ENCODE results near the gene TXNDC2.

TXNDC2 gene

GRCh38 chr18:9918016-9918680, 32.4 kb downstream of the TXNDC2 start:
- H3K4me3 ChIP-seq (ENCODE audit: low read length in 2 of 2): no peak overlapping the region
- DNase-seq (ENCODE audit: low spot score): no peak
- peaks cover 10% of the 10 kb centered on the region for H3K79me1 ChIP-seq (ENCODE audit: low read depth, low read length)
- H2BK120ac ChIP-seq (ENCODE audit: low read depth, low read length): no peak overlapping the region
- H4K8ac ChIP-seq (ENCODE audit: low read depth, low read length): no peak overlapping the region
- H2BK15ac ChIP-seq (ENCODE audit: low read length): no peak overlapping the region
- H3K4ac ChIP-seq (ENCODE audit: low read length): no peak overlapping the region
- H3K14ac ChIP-seq (ENCODE audit: low read length): no peak overlapping the region
- H2AFZ ChIP-seq (ENCODE audit: low read length): no peak overlapping the region
- H4K91ac ChIP-seq (ENCODE audit: low read depth, low read length, poor library complexity): no peak overlapping the region
- no peak overlapping the region for H3K18ac ChIP-seq (ENCODE audit: low read length)
- H2BK5ac ChIP-seq (ENCODE audit: low read length): no peak overlapping the region
- no peaks in the 10 kb centered on the region for H3K27me3 ChIP-seq (ENCODE audit: control insufficient read depth in 3 of 3, insufficient read depth in 3 of 3, low read depth in 1 of 3, low read length in 3 of 3)
- H3K4me2 ChIP-seq (ENCODE audit: insufficient read depth, low read length, poor library complexity, severe bottlenecking): no peak overlapping the region
- H2BK12ac ChIP-seq (ENCODE audit: low read length): no peak overlapping the region
- no peak overlapping the region for H3K27ac ChIP-seq (replicated peaks; ENCODE audit: low read length)
- WGBS, 2 donors (ENCODE audit: extremely low coverage in 2 of 2, insufficient read length in 2 of 2, insufficient replicate concordance in 1 of 2): no CpG with 5 or more reads among the region's 2 CpGs
- H3K9ac ChIP-seq (ENCODE audit: low read depth, low read length, poor library complexity): no peak overlapping the region
- no peaks in the 10 kb centered on the region for H3K9me3 ChIP-seq (replicated peaks in 1 of 2; ENCODE audit: control insufficient read depth in 2 of 2, insufficient read depth in 1 of 2, low read depth in 1 of 2, low read length in 2 of 2)
- no peak overlapping the region for H3K23ac ChIP-seq (ENCODE audit: low read depth, low read length, poor library complexity)
- peaks cover 1 to 13% of the 10 kb centered on the region in 2 donors for H3K4me1 ChIP-seq (ENCODE audit: control insufficient read depth in 2 of 2, insufficient read depth in 1 of 2, low read depth in 1 of 2, low read length in 2 of 2)
- H2AK5ac ChIP-seq (ENCODE audit: low read depth, low read length): no peak overlapping the region
- peaks cover 0 to 5% of the 10 kb centered on the region in 2 donors for H3K36me3 ChIP-seq (replicated peaks in 1 of 2; ENCODE audit: control insufficient read depth in 2 of 2, insufficient read depth in 2 of 2, low read length in 2 of 2)

GRCh38 chr18:9919564-9920232, 33.9 kb downstream of the TXNDC2 start:
- peaks cover 1 to 13% of the 10 kb centered on the region in 2 donors for H3K4me1 ChIP-seq (ENCODE audit: control insufficient read depth in 2 of 2, insufficient read depth in 1 of 2, low read depth in 1 of 2, low read length in 2 of 2)
- H2BK5ac ChIP-seq (ENCODE audit: low read length): no peak overlapping the region
- H2BK15ac ChIP-seq (ENCODE audit: low read length): no peak overlapping the region
- no peak overlapping the region for H3K18ac ChIP-seq (ENCODE audit: low read length)
- H3K23ac ChIP-seq (ENCODE audit: low read depth, low read length, poor library complexity): no peak overlapping the region
- DNase-seq (ENCODE audit: low spot score): no peak
- H2BK120ac ChIP-seq (ENCODE audit: low read depth, low read length): no peak overlapping the region
- WGBS, 2 donors (ENCODE audit: extremely low coverage in 2 of 2, insufficient read length in 2 of 2, insufficient replicate concordance in 1 of 2): 100% methylated on average over 1 to 2 of the region's 8 CpGs
- no peak overlapping the region for H2AFZ ChIP-seq (ENCODE audit: low read length)
- H4K91ac ChIP-seq (ENCODE audit: low read depth, low read length, poor library complexity): no peak overlapping the region
- H3K27me3 ChIP-seq (ENCODE audit: control insufficient read depth in 3 of 3, insufficient read depth in 3 of 3, low read depth in 1 of 3, low read length in 3 of 3): no peaks in the 10 kb centered on the region
- H3K36me3 ChIP-seq (replicated peaks in 1 of 2; ENCODE audit: control insufficient read depth in 2 of 2, insufficient read depth in 2 of 2, low read length in 2 of 2): peaks cover 0 to 7% of the 10 kb centered on the region in 2 donors
- no peak overlapping the region for H2AK5ac ChIP-seq (ENCODE audit: low read depth, low read length)
- no peak overlapping the region for H4K8ac ChIP-seq (ENCODE audit: low read depth, low read length)
- no peak overlapping the region for H3K4ac ChIP-seq (ENCODE audit: low read length)
- no peak overlapping the region for H3K4me3 ChIP-seq (ENCODE audit: low read length in 2 of 2)
- peaks cover 8% of the 10 kb centered on the region for H3K79me1 ChIP-seq (ENCODE audit: low read depth, low read length)
- H3K4me2 ChIP-seq (ENCODE audit: insufficient read depth, low read length, poor library complexity, severe bottlenecking): no peak overlapping the region
- no peaks in the 10 kb centered on the region for H3K9me3 ChIP-seq (replicated peaks in 1 of 2; ENCODE audit: control insufficient read depth in 2 of 2, insufficient read depth in 1 of 2, low read depth in 1 of 2, low read length in 2 of 2)
- H2BK12ac ChIP-seq (ENCODE audit: low read length): no peak overlapping the region
- no peak overlapping the region for H3K9ac ChIP-seq (ENCODE audit: low read depth, low read length, poor library complexity)
- no peak overlapping the region for H3K27ac ChIP-seq (replicated peaks; ENCODE audit: low read length)
- no peak overlapping the region for H3K14ac ChIP-seq (ENCODE audit: low read length)

GRCh38 chr18:9922592-9923311, 37.0 kb downstream of the TXNDC2 start:
- Histone ChIP-seq H3K27ac (replicated peaks; ENCODE audit: low read length) (no peak overlapping the region), H3K9me3 (replicated peaks in 1 of 2; ENCODE audit: control insufficient read depth in 2 of 2, insufficient read depth in 1 of 2, low read depth in 1 of 2, low read length in 2 of 2) (no peaks in the 10 kb centered on the region), H2BK120ac (ENCODE audit: low read depth, low read length) (no peak overlapping the region), H3K79me1 (ENCODE audit: low read depth, low read length) (peaks cover 5% of the 10 kb centered on the region), H4K91ac (ENCODE audit: low read depth, low read length, poor library complexity) (no peak overlapping the region), H3K36me3 (replicated peaks in 1 of 2; ENCODE audit: control insufficient read depth in 2 of 2, insufficient read depth in 2 of 2, low read length in 2 of 2) (peaks cover 0 to 10% of the 10 kb centered on the region in 2 donors), H3K4me1 (ENCODE audit: control insufficient read depth in 2 of 2, insufficient read depth in 1 of 2, low read depth in 1 of 2, low read length in 2 of 2) (peaks cover 3 to 11% of the 10 kb centered on the region in 2 donors), H4K8ac (ENCODE audit: low read depth, low read length) (no peak overlapping the region), H2AFZ (ENCODE audit: low read length) (no peak overlapping the region), H2BK12ac (ENCODE audit: low read length) (no peak overlapping the region), H3K4me3 (ENCODE audit: low read length in 2 of 2) (no peak overlapping the region), H3K4me2 (ENCODE audit: insufficient read depth, low read length, poor library complexity, severe bottlenecking) (no peak overlapping the region), H2BK5ac (ENCODE audit: low read length) (no peak overlapping the region), H3K4ac (ENCODE audit: low read length) (no peak overlapping the region), H2AK5ac (ENCODE audit: low read depth, low read length) (no peak overlapping the region), H3K27me3 (ENCODE audit: control insufficient read depth in 3 of 3, insufficient read depth in 3 of 3, low read depth in 1 of 3, low read length in 3 of 3) (no peaks in the 10 kb centered on the region), H3K23ac (ENCODE audit: low read depth, low read length, poor library complexity) (no peak overlapping the region), H3K18ac (ENCODE audit: low read length) (no peak overlapping the region), H2BK15ac (ENCODE audit: low read length) (no peak overlapping the region), H3K9ac (ENCODE audit: low read depth, low read length, poor library complexity) (no peak overlapping the region), H3K14ac (ENCODE audit: low read length) (no peak overlapping the region)
- 100% methylated on average over 2 of the region's 4 CpGs; no CpG with 5 or more reads in 1 of the 2 donors for WGBS, 2 donors (ENCODE audit: extremely low coverage in 2 of 2, insufficient read length in 2 of 2, insufficient replicate concordance in 1 of 2)
- DNase-seq (ENCODE audit: low spot score): no peak

- Histone ChIP-seq H3K4ac (ENCODE audit: low read length) (no peak overlapping the region), H3K18ac (ENCODE audit: low read length) (no peak overlapping the region), H2AFZ (ENCODE audit: low read length) (no peak overlapping the region), H3K4me3 (ENCODE audit: low read length in 2 of 2) (no peak overlapping the region), H3K4me1 (ENCODE audit: control insufficient read depth in 2 of 2, insufficient read depth in 1 of 2, low read depth in 1 of 2, low read length in 2 of 2) (peaks cover 3 to 9% of the 10 kb centered on the region in 2 donors), H3K14ac (ENCODE audit: low read length) (no peak overlapping the region), H4K91ac (ENCODE audit: low read depth, low read length, poor library complexity) (no peak overlapping the region), H2BK5ac (ENCODE audit: low read length) (no peak overlapping the region), H3K9me3 (replicated peaks in 1 of 2; ENCODE audit: control insufficient read depth in 2 of 2, insufficient read depth in 1 of 2, low read depth in 1 of 2, low read length in 2 of 2) (no peaks in the 10 kb centered on the region), H2BK120ac (ENCODE audit: low read depth, low read length) (no peak overlapping the region), H3K79me1 (ENCODE audit: low read depth, low read length) (peaks cover 4% of the 10 kb centered on the region), H3K36me3 (replicated peaks in 1 of 2; ENCODE audit: control insufficient read depth in 2 of 2, insufficient read depth in 2 of 2, low read length in 2 of 2) (peaks cover 0 to 10% of the 10 kb centered on the region in 2 donors), H3K27me3 (ENCODE audit: control insufficient read depth in 3 of 3, insufficient read depth in 3 of 3, low read depth in 1 of 3, low read length in 3 of 3) (no peaks in the 10 kb centered on the region), H3K27ac (replicated peaks; ENCODE audit: low read length) (no peak overlapping the region), H3K9ac (ENCODE audit: low read depth, low read length, poor library complexity) (no peak overlapping the region), H2AK5ac (ENCODE audit: low read depth, low read length) (no peak overlapping the region), H2BK15ac (ENCODE audit: low read length) (no peak overlapping the region), H3K23ac (ENCODE audit: low read depth, low read length, poor library complexity) (no peak overlapping the region), H3K4me2 (ENCODE audit: insufficient read depth, low read length, poor library complexity, severe bottlenecking) (no peak overlapping the region), H4K8ac (ENCODE audit: low read depth, low read length) (no peak overlapping the region), H2BK12ac (ENCODE audit: low read length) (no peak overlapping the region)
- DNase-seq (ENCODE audit: low spot score): no peak
- WGBS, 2 donors (ENCODE audit: extremely low coverage in 2 of 2, insufficient read length in 2 of 2, insufficient replicate concordance in 1 of 2): no CpG with 5 or more reads among the region's 4 CpGs
Measured at GRCh38 chr18:9924371-9924943, 38.7 kb downstream of the TXNDC2 start.

All from neuronal stem cell (in vitro differentiated cells).